Measurements from ENCODE around the gene PLCB4.

The PLCB4 gene

DNA sequence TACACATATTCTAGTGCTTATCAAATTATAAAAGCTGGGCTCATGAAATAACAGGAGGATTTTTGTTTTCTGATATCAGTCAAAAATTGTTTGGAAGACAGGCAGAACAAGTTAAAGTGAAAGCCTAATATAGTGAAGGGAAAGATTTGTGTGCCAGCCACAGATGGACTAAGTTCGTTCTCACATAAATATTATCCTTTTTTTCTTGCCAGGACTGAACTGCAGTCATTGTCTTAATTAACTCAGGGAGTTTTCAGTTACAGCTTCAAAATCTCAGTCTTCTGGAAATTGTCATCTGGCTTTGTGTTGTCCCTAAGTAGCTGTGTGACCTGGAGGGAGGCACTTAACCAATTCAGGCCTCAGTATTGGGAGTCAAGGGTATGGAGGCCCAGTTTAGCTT, 40.7 kb downstream of the PLCB4 start:
- no peak for DNase-seq

DNA sequence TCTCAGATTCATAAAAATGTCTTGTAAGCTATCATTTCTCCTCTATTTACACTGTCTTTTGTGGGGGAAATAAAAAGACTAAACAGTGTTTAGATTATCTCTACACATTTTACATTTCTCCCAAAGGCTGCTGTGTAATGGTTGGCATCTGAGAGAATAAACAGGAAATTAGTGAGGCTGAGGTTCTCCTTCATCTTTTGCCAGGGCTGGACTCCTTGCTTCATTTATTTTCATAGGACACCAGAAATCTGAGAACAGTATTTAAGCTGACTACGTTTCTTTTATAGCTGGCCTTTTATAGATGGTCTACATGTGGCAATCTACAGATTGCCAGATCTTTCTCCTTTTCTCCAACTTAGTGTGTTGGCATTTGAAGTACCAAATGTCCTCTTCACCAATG, 41.5 kb downstream of the PLCB4 start:
- no peak for DNase-seq

- DNase-seq: no peak
Measured at GRCh38 chr20:9110916-9111432, 42.1 kb downstream of the PLCB4 start.

DNA sequence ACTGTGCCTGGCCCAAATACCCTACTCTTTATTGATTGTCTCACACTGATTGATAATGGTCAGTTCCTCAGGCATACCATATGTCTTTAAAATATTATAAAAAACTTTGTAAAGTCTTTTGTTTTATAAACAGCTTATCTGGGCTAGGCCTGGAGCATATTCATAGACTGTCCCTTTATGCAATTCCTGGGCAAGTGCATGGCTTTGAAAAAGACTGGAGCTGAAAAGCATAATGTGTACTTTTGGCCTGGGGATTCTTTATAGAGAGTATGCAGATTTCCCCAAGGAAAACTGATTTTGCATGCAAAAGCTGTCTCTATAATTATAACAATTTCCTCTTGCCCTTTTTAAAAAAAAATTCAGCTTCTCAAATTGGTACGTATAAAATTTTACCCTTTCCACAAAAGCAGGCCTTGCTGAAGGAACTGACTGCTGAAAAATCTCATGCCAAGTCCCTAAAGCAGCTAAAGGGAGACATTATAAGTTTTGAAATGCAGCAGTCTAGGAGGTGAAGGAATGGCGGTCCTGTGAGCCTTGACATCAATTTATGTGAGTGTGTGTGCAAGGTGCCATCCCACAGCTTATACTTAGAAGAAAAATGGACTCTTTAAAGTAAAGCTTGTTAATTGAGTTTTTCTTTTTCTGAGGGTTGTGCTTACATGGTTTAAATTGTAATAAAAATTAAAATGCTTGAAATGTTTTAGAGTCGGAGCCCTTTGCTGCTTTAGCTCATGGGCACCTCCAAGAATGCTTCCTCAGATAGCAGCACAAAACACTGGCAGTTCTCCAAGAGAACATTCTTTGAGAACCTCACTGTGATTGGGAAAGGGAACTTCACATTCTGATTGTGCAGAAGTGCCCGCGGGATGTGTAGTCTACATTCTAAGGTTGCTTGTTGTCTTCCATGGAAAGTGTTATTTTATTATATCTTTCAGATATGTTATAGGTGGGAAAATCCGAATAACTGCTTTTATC, 43.9 kb downstream of the PLCB4 start:
- DNase-seq: no peak

GRCh38 chr20:9114709-9115108, 45.8 kb downstream of the PLCB4 start:
- no peak for DNase-seq

DNA sequence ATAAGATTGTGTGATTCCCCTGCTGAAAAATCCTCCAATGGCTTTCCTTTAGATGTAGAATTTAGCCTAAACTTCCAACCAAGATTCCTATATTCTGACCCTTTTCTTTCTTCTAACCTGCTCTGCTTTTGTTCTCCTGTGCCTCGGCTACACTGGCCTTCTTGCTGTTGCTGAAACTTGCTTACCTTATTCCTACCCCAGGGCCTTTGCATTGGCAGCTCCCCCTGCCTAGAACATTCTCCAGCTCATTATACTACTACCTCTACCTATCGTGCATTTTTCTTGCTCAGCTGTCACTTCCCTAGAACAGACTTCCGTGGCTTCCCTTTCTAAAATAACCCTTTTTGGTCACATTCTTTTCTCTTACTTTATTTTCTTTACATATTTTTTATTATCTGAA, 48.7 kb downstream of the PLCB4 start:
- DNase-seq: no peak

DNA sequence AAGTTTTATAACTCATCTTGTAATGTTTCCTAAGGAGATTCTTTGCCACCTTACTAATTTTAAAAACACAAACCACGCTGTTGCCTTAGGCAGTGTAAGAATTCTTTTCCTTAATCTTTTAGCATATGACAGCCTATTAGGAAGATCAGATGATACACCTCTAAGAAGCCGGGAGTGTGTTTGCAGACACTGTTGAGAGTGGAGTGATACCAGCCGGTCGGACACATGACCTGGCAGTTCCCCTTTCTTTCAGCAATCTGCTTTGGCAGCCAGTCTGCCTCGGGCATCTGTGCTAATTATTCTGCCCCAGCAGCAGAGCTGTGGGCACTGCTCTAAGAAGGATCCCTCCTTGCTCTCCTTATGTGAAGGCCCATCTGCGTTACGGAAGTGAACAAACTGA, 50.9 kb downstream of the PLCB4 start:
- no peak for DNase-seq

DNA sequence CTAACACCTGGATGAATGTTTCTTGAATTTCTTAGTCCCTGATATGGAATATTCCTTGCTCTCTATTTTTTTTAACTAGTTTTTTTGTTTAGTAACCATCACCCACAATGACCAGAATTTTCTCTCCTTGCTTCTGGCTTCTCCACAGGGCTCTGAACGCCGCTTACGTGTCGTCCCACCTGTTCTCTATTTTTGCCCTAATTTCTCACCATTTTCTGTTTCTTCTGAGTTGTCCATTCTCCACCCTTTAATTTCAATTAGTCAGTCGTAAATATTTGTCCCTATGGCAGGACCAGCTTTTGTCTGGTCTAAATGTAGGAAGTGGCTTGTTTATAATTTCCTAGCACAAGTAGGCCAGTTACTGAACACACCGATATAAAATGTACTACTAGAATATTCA, 52.3 kb downstream of the PLCB4 start:
- DNase-seq: no peak

GRCh38 chr20:9122571-9122970, 53.7 kb downstream of the PLCB4 start:
- no peak for DNase-seq

- no peak for DNase-seq
Measured at GRCh38 chr20:9126527-9126926, 57.6 kb downstream of the PLCB4 start.

- no peak for DNase-seq
Measured at GRCh38 chr20:9128568-9128967, 59.7 kb downstream of the PLCB4 start.

- DNase-seq: no peak
Measured at GRCh38 chr20:9129756-9130155, 60.9 kb downstream of the PLCB4 start.

- no peak for DNase-seq
Measured at GRCh38 chr20:9130521-9130920, 61.6 kb downstream of the PLCB4 start.

GRCh38 chr20:9131841-9132240, 63.0 kb downstream of the PLCB4 start:
- no peak for DNase-seq

GRCh38 chr20:9134346-9134745, 65.5 kb downstream of the PLCB4 start:
- DNase-seq: no peak

- DNase-seq: no peak
Measured at GRCh38 chr20:9136114-9136513, 67.2 kb downstream of the PLCB4 start.

GRCh38 chr20:9137001-9137400, 68.1 kb downstream of the PLCB4 start:
- no peak for DNase-seq

DNA sequence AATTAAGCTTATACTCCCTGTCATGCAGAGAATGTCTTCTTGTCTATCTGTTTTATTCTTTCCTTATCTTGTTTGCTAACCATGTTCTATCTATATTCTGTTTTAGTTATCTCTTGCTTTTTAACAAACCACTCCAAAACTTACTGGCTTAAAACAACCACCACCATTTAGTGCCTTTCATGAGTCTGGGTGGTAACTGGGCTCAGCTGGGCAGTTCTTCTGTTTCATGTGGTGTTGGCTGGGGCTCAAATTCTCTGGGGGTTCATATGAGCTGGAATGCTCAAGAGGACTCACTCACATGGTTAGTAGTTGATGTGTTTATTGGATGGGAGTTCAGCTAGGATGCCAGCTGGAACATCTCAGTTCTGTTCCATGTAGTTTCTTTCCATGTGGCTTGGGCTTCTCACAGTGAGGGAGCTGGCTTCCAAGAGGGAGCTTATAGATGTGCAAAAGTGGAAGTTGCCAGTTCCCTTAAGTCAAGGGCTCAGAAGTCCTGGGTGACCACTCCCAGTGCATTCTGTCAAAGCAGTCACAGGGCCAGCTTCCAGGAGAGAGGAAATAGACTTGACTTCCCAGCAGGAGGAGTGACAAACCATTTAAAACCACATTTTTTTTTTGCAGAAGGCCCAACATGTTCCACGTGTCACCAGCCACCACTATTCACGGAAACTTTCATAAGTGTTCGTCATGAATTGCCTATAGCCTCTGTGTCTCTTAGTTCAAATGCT, 70.4 kb downstream of the PLCB4 start:
- no peak for DNase-seq

DNA sequence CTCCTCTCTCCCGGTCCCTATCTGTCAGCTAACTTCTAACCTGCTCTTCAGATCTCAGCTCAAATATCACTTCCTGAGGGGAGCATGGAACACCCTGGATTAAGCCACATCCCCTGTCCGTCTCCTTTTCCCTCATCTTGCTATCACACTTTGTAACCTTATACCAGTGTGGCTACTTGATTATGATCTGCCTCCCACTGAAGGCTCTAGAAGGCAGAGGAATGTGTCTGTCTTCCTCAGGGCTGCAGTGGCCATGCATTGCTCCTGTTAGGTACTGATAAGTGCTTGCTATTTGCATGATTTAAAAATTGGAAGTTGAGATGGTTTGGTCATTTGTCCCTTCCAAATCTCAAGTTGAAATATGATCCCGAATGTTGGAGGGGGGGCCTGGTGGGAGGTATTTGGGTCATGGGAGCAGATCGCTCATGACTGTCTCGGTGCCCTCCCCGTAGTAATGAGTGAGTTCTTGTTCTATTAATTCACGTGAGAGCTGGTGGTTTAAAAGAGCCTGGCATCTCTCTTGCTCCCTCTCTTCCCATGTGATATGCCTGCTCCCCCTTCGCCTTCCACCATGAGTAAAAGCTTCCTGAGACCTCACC, 71.4 kb downstream of the PLCB4 start:
- DNase-seq: no peak

DNA sequence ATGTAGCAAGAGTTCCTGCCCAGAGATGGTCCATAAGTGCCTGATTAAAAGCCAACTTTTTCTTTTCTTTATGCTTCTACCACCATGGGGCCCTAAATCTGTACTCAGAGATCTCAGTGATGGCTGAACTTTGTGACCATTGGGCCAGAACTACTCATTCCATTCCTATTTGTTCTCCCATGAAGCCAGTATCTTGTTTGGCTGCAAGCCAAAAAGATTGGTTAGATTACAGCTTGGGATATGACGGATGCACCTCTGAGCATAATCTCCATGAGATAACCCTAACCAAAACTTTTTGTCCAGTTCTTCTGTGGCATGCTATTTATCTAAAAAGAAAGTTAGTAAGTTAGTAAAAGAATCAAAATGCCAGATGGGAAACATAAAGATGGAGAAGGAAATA, 72.2 kb downstream of the PLCB4 start:
- DNase-seq: no peak

- no peak for DNase-seq
Measured at GRCh38 chr20:9141921-9142320, 73.0 kb downstream of the PLCB4 start.

GRCh38 chr20:9142809-9143208, 73.9 kb downstream of the PLCB4 start:
- DNase-seq: no peak

GRCh38 chr20:9143926-9144325, 75.0 kb downstream of the PLCB4 start:
- DNase-seq: no peak

GRCh38 chr20:9144643-9145042, 75.8 kb downstream of the PLCB4 start:
- no peak for DNase-seq
